HG03045 (cell line): ENCODE results near the gene CCDC71L.

ENCODE experiments used
- ATAC-seq: cut with Tn5 transposase; IDR thresholded peaks from one replicate; pipeline ENCODE4 v1.9.1; 2021; ENCODE audit warnings: mild to moderate bottlenecking, moderate library complexity; ENCODE audit not compliant: unreplicated experiment

CCDC71L gene

GRCh38 chr7:106609416-106609815 lies 51.5 kb downstream of the CCDC71L start:
- ATAC-seq: no peak

DNA sequence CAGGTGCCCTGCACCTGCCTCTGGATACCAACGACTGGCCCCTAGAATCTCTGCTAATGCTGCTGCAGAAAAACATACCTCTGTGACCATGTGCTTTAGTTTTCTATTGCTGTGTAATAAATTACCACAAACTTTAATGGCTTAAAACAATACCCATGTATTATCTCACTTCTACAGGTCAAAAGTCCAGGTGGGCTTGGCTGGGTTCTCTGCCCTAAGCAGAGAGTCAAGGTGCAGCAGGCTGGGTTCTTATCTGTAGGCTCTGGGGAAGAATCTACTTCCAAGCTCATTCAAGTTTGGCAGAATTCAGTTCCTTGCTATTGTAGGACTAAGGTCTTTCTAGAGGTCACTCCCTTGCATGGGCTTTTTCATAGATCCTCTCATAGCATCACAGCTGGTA lies 52.3 kb downstream of the CCDC71L start:
- no peak for ATAC-seq
